CD4-positive, alpha-beta T cell treated with Interleukin-17A for 1 hour (primary cell): ENCODE measurements around the gene NCOA5.
"Not testable (repeated sequence)": the region's sequence is repeated elsewhere in the genome, so short reads cannot be mapped to it uniquely, and the experiment has no call there.

Experiments used
- DNase-seq: peaks from one replicate; pipeline ENCODE4 v3.0.0-alpha.2; 2020

The NCOA5 gene

DNA sequence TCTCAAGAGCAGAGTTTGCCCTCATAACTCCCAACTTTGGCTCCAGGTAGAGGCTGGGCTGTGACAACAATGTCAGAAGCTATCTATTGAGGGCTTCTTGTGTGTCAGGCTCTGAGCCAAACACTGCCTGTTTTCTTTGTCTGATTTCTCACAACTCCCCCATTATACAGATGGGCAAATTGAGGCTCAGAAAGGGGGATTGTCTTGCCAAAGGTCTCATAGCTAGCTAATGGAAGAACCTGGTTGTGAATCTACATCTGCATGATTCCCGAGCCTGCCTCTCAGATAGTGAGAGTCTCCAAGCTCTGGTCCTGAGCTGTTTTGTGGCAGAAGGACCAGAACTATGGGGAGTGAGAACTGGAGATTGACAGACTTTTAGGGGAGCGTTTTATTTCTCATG, 29.8 kb upstream of the NCOA5 start:
- no peak for DNase-seq

- DNase-seq: no peak
These were observed 29.3 kb upstream of the NCOA5 start for GRCh38 chr20:46119028-46119546.

- DNase-seq: peak; percentile 6
These were observed 28.8 kb upstream of the NCOA5 start for GRCh38 chr20:46118481-46119020.

DNA sequence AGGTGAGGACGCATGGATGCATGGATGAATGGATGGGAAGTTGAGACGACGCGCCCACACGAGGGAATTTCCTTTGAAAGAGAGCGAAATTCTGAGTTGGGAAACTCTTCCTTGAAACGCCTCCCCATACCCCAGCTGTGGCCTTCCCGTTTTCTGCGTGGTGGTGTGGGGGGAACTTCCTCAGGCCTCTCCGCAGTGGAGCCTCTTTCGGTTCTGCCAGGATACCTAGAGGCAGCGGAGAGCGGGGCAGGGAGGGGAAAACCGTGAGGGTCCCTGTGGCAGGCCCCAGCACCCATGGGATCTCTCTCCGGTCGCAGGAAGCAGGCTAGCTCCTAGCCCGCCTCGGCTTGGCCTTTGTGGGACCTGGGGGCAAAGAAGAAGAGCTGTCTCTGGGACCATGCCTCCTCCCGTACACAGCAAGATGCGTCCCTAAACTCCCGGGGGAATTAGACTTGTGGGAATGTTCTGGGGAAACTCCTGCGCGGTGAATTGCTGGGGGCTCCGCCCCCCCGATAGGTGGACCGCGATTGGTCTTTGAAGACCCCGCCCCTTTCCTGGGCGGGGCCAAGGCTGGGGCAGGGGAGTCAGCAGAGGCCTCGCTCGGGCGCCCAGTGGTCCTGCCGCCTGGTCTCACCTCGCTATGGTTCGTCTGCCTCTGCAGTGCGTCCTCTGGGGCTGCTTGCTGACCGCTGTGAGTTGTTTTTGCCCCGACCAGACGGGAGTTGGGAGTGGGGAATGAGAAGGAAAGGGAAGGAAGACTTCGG, 28.1 kb upstream of the NCOA5 start, which contains the start of gene CD40:
Gene CD40, plus strand, starts transcription at position 611 of the 764 bp plus-strand sequence. Its CDS starts 30 bp downstream, at position 641.
- peak; percentile 72 for DNase-seq

GRCh38 chr20:46114449-46114848, 24.7 kb upstream of the NCOA5 start:
- no peak for DNase-seq

GRCh38 chr20:46113113-46113470, 23.3 kb upstream of the NCOA5 start:
- DNase-seq: no peak

GRCh38 chr20:46112430-46113112, 22.8 kb upstream of the NCOA5 start:
- no peak for DNase-seq

DNA sequence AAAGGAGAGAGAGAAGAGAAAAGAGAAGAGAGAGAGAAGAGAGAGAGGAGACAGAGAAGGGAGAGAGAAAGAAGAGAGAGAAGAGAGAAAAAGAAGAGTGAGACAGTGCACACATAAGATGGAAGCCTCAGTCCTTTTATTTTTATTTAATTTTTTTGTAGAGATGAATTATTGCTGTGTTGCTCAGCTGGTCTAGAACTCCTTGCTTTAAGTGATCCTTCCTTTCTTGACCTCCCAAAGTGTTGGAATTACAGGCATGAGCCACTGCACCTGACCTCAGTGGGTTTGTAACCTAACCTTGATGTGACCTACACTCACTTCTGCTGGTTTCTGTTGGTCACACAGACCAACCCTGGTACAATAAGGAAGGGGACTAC, 22.1 kb upstream of the NCOA5 start:
- no peak for DNase-seq

DNA sequence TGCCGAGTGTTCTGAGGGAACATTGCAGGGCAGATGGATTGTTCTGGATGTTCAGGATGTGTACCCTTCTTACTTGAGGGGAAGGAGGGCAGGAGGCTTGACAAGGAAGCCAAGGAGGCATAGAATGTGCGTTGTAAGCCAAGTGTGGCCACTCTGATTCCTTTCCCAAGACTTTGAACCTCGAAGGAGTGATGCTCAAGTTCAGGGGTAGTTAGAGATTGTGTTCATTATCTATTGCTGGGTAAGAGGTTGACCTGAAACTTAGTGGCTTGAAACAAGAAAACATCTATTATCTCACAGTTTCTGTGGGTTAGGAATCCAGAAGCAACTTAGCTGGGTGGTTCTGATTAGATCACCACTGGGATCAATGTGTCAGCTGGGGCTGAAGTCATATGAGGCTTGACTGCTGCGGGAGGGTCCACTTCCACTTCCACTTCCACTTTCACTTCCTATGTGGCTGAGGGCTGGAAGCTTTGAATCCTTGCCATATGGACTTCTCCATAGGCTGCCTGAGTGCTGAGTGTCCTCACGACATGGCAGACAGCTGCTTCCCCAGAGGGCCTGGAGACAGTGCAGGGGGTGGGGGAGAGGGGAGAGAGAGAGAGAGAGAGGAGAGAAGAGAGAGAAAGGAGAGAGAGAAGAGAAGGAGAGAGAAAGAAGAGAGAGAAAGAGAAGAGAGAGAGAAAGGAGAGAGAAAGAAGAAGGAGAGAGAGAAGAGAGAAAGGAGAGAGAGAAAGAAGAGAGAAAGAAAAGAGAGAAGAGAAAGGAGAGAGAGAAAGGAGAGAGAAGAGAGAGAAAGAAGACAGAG, 21.5 kb upstream of the NCOA5 start:
- peak; percentile 34 for DNase-seq

DNA sequence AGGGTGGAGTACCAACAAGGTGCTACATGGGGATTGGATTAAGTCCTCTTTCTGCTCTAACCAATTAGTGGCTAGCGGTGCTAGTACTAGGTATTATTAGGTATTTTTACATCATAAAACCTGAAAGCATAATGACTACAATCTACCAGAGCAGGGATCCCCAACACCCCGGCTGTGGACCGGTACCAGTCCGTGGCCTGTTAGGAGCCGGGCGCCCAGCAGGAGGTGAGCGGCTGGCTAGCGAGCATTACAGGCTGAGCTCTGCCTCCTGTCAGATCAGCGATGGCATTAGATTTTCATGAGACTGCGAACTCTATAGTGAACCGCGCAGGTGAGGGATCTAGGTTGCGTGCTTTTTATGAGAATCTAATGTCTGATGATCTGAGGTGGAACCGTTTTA, 19.2 kb upstream of the NCOA5 start:
- no peak for DNase-seq

- DNase-seq: no peak
These were observed 18.7 kb upstream of the NCOA5 start for GRCh38 chr20:46108435-46108841.

DNA sequence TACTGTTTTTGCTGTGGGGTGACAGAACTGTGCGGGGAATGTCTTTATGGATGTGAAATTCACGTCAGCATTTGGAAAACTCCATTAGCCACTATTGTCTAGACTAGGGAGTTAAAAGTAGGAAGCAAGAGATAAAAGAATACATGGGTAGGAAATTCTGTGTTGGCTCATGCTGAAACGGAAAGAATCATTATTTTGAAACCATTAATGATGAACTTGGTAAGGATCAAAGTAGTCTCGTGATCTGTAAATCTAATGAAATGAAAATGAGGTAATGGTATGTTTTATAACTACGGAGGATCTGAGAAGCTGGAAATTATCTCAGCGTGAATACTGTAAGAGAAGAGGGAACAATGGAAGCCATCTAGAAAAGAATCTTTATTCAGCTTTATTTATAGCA, 17.3 kb upstream of the NCOA5 start:
- no peak for DNase-seq

DNA sequence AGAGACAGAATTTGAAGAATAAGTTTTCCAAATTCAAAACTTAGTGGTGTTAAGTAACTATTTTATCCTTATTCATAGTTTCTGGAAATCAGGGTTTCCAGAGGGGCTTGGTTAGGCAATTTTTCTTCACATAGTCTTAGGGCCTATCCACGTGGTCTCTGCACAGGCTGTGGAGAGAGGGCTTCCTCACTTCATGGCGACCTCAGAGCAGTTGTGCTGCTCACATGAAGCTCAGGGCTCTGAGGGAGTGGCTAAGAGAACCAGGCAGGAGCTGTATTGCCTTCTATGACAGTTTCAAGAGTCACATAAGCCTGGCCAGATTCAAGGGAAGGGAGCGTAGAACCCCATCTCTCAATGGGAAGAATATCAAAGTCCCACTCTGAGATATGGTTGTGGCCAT, 14.5 kb upstream of the NCOA5 start:
- no peak for DNase-seq

DNA sequence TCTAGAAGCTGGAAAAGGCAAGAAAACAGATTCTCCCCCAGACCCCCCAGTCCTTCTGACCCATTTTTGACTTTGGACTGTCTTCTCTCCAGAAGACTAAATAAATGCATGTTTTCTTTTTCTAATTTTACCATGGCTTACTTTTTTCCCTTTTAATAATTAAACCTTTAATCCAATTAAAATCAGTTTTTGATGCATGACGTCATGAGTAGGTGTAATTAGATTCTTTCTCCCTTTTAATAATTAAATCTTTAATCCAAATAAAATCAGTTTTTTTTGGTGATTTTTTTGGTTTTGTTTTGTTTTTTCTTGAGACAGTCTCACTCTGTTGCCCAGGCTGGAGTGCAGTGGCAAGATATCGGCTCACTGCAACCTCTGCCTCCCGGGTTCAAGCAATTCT, 13.2 kb upstream of the NCOA5 start:
- DNase-seq: no peak

- DNase-seq: no peak
These were observed 12.2 kb upstream of the NCOA5 start for GRCh38 chr20:46101957-46102356.

DNA sequence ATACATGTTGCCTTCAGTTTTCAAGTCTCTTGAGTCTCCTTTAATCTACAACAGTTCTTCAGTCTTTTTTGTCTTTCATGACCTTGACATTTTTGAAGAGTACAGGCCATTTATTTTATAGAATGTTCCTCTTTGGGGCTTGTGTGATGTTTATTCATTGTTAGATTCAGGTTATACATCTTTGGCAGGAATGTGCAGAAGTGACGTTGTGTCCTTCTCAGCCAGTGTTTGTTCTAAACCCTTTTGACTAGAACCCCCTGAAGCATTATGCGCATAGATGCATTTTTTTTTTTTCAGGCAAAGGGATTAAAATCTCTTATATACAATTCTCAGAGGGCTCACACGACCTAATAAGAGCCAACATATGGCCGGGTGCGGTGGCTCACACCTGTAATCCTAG, 11.2 kb upstream of the NCOA5 start:
- no peak for DNase-seq

DNA sequence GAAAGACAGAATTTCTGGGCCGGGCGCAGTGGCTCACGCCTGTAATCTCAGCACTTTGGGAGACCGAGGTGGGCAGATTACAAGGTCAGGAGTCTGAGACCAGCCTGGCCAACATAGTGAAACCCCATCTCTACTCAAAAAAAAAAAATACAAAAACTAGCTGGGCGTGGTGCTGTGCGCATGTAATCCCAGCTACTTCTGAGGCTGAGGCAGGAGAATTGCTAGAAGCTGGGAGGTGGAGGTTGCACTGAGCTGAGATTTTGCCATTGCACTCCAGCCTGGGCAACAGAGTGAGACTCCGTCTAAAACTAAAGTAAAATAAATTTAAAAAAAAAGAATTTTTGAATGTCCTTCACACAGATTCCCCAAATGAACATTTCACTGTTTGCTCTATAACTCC, 10.7 kb upstream of the NCOA5 start:
- DNase-seq: not testable (repeated sequence)

- no peak for DNase-seq
These were observed 9.9 kb upstream of the NCOA5 start for GRCh38 chr20:46099491-46100287.

DNA sequence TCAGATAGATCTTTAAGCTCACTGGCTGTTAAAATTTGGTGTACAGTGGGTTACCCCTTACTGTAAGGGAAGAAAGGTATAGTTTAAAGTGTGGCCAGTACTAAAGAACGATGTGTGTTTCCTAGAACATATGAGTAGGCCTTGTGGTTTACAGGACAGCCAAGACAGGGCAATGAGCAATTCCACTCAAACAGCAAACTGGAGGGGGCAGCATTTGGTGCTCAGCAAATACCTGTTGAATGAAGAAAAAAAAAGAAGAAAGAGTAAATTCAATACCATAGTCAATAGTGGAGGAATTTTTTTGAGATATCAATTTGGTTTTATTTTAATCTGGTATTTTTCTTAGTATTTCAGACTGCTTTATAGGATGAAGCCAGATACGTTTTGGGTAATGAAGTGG, 3.8 kb upstream of the NCOA5 start:
- DNase-seq: no peak

DNA sequence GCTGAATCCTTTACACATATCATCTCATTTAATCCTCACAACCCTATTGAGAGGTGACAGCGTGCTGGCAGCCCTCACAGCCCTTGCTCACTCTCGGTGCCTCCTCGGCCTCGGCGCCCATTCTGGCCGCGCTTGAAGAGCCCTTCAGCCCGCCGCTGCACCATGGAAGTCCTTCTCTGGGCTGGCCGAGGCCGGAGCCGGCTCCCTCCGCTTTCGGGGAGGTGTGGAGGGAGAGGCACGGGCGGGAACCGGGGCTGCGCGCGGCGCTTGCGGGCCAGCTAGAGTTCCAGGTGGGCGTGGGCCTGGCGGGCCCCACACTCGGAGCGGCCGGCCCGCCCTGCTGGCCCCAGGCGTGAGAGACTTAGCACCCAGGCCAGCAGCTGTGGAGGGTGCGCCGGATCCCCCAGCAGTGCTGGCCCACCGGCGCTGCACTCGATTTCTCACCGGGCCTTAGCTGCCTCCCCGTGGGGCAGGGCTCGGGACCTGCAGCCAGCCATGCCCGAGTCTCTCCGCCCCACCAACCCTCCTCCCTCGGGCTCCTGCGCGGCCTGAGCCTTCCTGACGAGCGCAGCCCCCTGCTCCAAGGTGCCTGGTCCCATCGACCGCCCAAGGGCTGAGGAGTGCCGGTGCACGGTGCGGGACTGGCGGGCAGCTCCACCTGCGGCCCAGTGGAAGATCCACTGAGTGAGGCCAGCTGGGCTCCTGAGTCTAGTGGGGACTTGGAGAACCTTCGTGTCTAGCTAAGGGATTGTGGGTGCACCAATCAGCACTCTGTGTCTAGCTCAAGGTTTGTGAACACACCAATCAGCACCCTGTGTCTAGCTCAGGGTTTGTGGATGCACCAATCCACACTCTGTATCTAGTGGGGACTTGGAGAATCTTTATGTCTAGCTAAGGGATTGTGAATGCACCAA, 2.1 kb upstream of the NCOA5 start:
- DNase-seq: not testable (repeated sequence)

DNA sequence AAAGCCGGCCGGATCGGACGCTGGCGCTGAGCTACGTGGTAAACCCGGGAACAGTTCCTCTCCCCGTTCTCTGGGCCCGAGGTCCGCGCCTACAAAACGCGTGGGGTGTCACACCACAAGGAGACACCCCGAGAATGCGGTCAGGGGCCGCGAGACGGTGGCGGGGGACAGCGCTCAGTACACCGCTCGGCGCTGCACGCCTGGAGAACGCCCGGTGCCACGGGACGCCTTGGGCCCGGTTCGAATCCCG, 670 bp downstream of the NCOA5 start:
- DNase-seq: peak; percentile 65
